GM21723 (cell line): ENCODE results near the gene MSI2.

ENCODE experiments used
- ATAC-seq: cut with Tn5 transposase; IDR thresholded peaks from one replicate; pipeline ENCODE4 v1.9.1; 2021; ENCODE audit warnings: mild to moderate bottlenecking, moderate library complexity; ENCODE audit not compliant: unreplicated experiment

The MSI2 gene

GRCh38 chr17:57718878-57719277, 462.6 kb downstream of the MSI2 start:
- ATAC-seq: no peak

GRCh38 chr17:57720386-57721035, 464.2 kb downstream of the MSI2 start:
- no peak for ATAC-seq

GRCh38 chr17:57721967-57722703, 465.8 kb downstream of the MSI2 start:
- ATAC-seq: no peak

- no peak for ATAC-seq
Measured at GRCh38 chr17:57722704-57723043, 466.4 kb downstream of the MSI2 start.

- ATAC-seq: no peak
Measured at GRCh38 chr17:57723427-57724025, 467.2 kb downstream of the MSI2 start.

- ATAC-seq: peak; percentile 84
Measured at GRCh38 chr17:57724026-57724728, 467.9 kb downstream of the MSI2 start.

GRCh38 chr17:57724729-57725125, 468.4 kb downstream of the MSI2 start:
- ATAC-seq: no peak

- no peak for ATAC-seq
Measured at GRCh38 chr17:57726213-57726790, 470.0 kb downstream of the MSI2 start.

- ATAC-seq: no peak
Measured at GRCh38 chr17:57726838-57727237, 470.5 kb downstream of the MSI2 start.

GRCh38 chr17:57727630-57728175, 471.4 kb downstream of the MSI2 start:
- ATAC-seq: no peak

GRCh38 chr17:57730026-57730701, 473.8 kb downstream of the MSI2 start:
- no peak for ATAC-seq

GRCh38 chr17:57732062-57732461, 475.7 kb downstream of the MSI2 start:
- ATAC-seq: no peak

- no peak for ATAC-seq
Measured at GRCh38 chr17:57733085-57733484, 476.8 kb downstream of the MSI2 start.
